ENCODE data around the gene GNG7.

The GNG7 gene

DNA sequence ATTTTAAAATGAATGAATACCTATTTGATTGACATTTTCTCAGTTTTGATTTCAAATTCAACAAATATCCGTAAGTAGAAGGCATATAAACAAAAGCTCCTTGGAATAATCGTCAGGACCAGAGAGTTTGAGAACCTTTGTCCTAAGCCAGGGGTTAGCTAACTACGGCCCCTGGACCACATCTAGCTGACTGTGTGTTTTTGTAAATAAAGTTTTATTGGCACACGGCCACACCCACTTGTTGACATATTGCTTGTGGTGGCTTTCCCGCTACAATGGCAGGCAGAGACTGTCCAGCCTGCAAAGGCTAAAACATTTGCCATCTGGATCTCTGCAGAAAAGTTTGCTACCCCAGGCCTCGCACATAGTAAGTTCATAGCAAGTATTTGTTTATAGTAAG lies 83.4 kb downstream of the GNG7 start:
- TF ChIP-seq, protein P1, sequence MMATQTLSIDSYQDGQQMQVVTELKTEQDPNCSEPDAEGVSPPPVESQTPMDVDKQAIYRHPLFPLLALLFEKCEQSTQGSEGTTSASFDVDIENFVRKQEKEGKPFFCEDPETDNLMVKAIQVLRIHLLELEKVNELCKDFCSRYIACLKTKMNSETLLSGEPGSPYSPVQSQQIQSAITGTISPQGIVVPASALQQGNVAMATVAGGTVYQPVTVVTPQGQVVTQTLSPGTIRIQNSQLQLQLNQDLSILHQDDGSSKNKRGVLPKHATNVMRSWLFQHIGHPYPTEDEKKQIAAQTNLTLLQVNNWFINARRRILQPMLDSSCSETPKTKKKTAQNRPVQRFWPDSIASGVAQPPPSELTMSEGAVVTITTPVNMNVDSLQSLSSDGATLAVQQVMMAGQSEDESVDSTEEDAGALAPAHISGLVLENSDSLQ (IDR thresholded peaks at IDR 0.05) = peak; percentile 23; the same call in 1 of the 2 replicates
- TF ChIP-seq FOXK2 (IDR thresholded peaks at IDR 0.05) (0 out of 2 replicates have a peak, but pooled peaks have one; percentile 63), FOXA1 (IDR thresholded peaks at IDR 0.05) (no peak)
- no peak for DNase-seq (ENCODE audit: extremely low spot score)
- POLR2A ChIA-PET = interaction anchor here (4.2 kb wide), 1 partner anchor 143 kb away, joined by 23 read pairs; the partner anchor contains the start of gene GADD45B
- CTCF ChIA-PET = no interaction called here

DNA sequence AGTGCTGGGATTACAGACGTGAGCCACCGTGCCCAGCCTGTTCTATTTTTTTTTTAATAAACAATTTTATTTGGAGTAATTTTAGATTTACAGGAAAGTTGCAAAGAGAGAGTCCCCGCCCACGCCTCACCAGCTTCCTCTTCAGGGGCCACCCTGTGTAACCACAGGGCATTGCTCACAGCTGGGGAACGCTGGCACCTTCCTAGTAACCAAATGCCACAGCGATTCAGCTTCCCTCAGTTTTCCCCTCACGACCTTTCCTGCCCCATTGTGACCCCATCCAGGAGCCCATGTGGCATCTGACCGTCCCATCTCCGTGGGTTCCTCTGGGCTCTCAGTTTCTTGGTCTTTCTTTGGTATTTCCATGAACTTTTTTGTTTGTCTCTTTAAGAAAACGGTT lies 83.9 kb downstream of the GNG7 start:
- ChIA-PET POLR2A (interaction anchor here (4.2 kb wide), 1 partner anchor 142 kb away, joined by 23 read pairs; the partner anchor contains the start of gene GADD45B), CTCF (no interaction called here)
- no peak for DNase-seq (ENCODE audit: extremely low spot score)
- TF ChIP-seq BHLHE40 (IDR thresholded peaks at IDR 0.05; ENCODE audit: borderline replicate concordance) (no peak), NFRKB (IDR thresholded peaks at IDR 0.05) (no peak), CTBP1 (IDR thresholded peaks at IDR 0.05; ENCODE audit: borderline replicate concordance) (no peak)

DNA sequence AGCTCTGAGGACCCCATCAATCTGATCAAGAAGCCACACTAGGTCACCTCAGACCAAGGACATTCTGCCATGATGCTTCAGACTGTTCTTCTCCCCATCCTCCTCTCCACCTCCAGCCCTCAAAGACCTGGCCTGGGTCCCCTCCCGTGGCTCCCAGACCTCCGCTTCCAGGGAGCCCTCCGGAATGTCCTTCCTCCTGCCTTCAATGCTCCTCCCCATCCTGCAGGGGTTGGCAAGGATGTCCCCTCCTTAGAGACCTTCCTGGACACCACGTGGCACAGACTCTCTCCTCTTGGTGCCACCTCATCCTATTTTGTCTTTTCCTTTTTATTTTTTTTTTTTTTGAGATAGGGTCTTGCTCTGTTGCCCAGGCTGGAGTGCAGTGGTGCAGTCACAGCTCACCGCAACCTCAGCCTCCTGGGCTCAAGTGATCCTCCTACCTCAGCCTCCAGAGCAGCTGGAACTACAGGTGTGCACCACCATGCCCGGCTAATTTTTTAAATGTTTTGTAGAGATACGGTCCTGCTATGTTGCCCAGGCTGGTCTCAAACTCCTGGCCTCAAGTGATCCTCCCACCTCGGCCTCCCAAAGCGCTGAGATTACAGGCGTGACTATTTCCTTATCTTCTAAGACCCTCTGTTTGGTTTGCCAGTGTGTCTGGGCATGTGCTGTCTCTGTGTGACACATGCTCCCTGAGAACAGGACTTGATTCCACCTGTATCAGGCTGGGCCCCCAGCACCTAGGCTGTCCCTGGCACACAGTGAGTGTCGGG lies 84.9 kb downstream of the GNG7 start:
- POLR2A ChIA-PET = interaction anchor here (4.2 kb wide), 1 partner anchor 141 kb away, joined by 23 read pairs; the partner anchor contains the start of gene GADD45B
- DNase-seq (ENCODE audit: extremely low spot score) = no peak
- TF ChIP-seq CTBP1 (IDR thresholded peaks at IDR 0.05; ENCODE audit: borderline replicate concordance) (no peak), FOXK2 (IDR thresholded peaks at IDR 0.05) (no peak), LEF1 (IDR thresholded peaks at IDR 0.05; ENCODE audit: borderline replicate concordance) (no peak), FOXM1 (IDR thresholded peaks at IDR 0.05; ENCODE audit: borderline replicate concordance) (no peak), SP1 (IDR thresholded peaks at IDR 0.05) (no peak), HDGF (IDR thresholded peaks at IDR 0.05; ENCODE audit: borderline replicate concordance) (no peak), NFRKB (IDR thresholded peaks at IDR 0.05) (no peak), ARNT (IDR thresholded peaks at IDR 0.05) (no peak), ZNF384 (IDR thresholded peaks at IDR 0.05) (no peak), SUZ12 (IDR thresholded peaks at IDR 0.05) (no peak), L3MBTL2 (conservative IDR thresholded peaks at IDR 0.05) (no peak), FOXA1 (IDR thresholded peaks at IDR 0.05) (no peak), BHLHE40 (IDR thresholded peaks at IDR 0.05; ENCODE audit: borderline replicate concordance) (no peak), ELF4 (IDR thresholded peaks at IDR 0.05) (no peak), TARDBP (IDR thresholded peaks at IDR 0.05) (no peak)
- TF ChIP-seq, protein P1 (IDR thresholded peaks at IDR 0.05) = no peak
- CTCF ChIA-PET = no interaction called here

DNA sequence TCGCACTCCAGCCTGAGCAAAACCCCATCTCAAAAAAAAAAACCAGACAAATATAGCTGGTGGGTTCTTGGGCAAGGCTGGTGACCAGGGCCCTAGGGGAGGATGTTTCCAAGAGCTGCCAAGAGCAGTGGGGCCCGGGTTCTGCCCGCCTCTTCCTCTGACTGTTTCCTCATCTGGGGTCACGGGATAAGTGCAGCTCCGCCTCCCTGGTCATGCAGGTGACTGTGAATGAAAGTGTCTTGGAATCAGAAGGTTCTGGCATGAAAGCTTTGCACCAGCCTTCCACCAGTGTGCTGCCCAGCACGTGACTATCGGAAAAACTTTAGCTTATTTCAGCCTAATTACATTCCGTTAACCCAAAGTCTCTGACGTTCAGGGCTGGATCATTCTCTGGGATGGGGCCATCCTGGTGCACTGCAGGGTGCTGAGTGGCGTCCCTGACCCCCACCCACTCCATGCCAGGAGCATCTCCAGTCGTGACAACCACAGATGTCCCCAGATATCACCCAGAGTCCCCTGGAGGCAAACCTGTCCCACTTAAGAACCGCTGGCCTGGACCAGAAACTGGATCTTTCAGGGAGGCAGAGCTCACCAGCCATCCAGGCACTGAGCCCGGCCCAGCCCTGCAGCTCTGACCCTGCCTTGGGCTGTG lies 85.6 kb downstream of the GNG7 start:
- POLR2A ChIA-PET = interaction anchor here (4.2 kb wide), 1 partner anchor 140 kb away, joined by 23 read pairs; the partner anchor contains the start of gene GADD45B
- TF ChIP-seq SP1 (IDR thresholded peaks at IDR 0.05) (no peak), TARDBP (IDR thresholded peaks at IDR 0.05) (no peak), LEF1 (IDR thresholded peaks at IDR 0.05; ENCODE audit: borderline replicate concordance) (no peak), ARNT (IDR thresholded peaks at IDR 0.05) (no peak), FOXM1 (IDR thresholded peaks at IDR 0.05; ENCODE audit: borderline replicate concordance) (no peak), L3MBTL2 (conservative IDR thresholded peaks at IDR 0.05) (no peak), CTBP1 (IDR thresholded peaks at IDR 0.05; ENCODE audit: borderline replicate concordance) (no peak)
- CTCF ChIA-PET = interaction anchor here (0.8 kb wide), 1 partner anchor 31 kb away, joined by 3 read pairs; no protein-coding TSS in a partner anchor
- DNase-seq (ENCODE audit: extremely low spot score) = no peak

DNA sequence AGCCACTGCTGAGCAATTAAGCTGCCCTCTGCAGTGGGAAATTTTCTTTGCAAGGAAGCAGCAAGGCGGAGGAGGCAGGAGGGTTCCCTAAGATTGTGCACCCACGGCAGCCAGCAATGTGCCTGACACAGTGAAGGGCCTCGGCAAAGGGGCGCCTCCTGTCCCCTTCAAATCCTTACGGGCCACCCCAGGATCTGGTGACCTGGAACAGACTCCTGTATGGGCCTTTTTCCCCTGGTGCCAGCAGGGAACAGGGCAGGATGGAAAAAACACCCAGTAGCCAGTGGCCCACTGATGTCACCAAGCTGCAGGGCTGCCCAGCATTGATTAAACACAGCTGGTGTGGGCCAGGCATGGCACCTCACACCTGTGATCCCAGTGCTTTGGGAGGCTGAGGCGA lies 86.7 kb downstream of the GNG7 start:
- ChIA-PET POLR2A (interaction anchor here (4.2 kb wide), 1 partner anchor 139 kb away, joined by 23 read pairs; the partner anchor contains the start of gene GADD45B), CTCF (no interaction called here)
- DNase-seq (ENCODE audit: extremely low spot score) = no peak
- TF ChIP-seq FOXM1 (IDR thresholded peaks at IDR 0.05; ENCODE audit: borderline replicate concordance) (no peak), BHLHE40 (IDR thresholded peaks at IDR 0.05; ENCODE audit: borderline replicate concordance) (no peak), ELF4 (IDR thresholded peaks at IDR 0.05) (no peak), FOXA1 (IDR thresholded peaks at IDR 0.05) (no peak), ARNT (IDR thresholded peaks at IDR 0.05) (no peak), SP1 (IDR thresholded peaks at IDR 0.05) (no peak), CTBP1 (IDR thresholded peaks at IDR 0.05; ENCODE audit: borderline replicate concordance) (no peak), TARDBP (IDR thresholded peaks at IDR 0.05) (no peak), LEF1 (IDR thresholded peaks at IDR 0.05; ENCODE audit: borderline replicate concordance) (no peak), L3MBTL2 (conservative IDR thresholded peaks at IDR 0.05) (no peak), NFRKB (IDR thresholded peaks at IDR 0.05) (no peak), SUZ12 (IDR thresholded peaks at IDR 0.05) (no peak), FOXK2 (IDR thresholded peaks at IDR 0.05) (no peak), HDGF (IDR thresholded peaks at IDR 0.05; ENCODE audit: borderline replicate concordance) (no peak), ZNF384 (IDR thresholded peaks at IDR 0.05) (no peak)
- TF ChIP-seq, protein P1 (IDR thresholded peaks at IDR 0.05) = no peak
